Tibial nerve (tissue), 3 donors: ENCODE measurements around the gene CLMP.

Source experiments
- CTCF ChIP-seq, 5 experiments: fragments of 200-600 bp in 3 of 5; fragments of 450-650 bp in 2 of 5; sonication (generic) in 3 of 5; IDR thresholded peaks; one replicate each; pipeline ENCODE4 v1.5.1; 2016 to 2019; ENCODE audit warnings: antibody characterized with exemption in 5 of 5, mild to moderate bottlenecking in 3 of 5, moderate library complexity in 2 of 5
- POLR2A ChIP-seq, 2 donors: fragments of 450-650 bp; IDR thresholded peaks; one replicate each; pipeline ENCODE4 v1.6.1; 2017; ENCODE audit warnings: antibody characterized with exemption in 2 of 2, mild to moderate bottlenecking in 2 of 2, moderate library complexity in 2 of 2

- no peak for TF ChIP-seq CTCF (IDR thresholded peaks at IDR 0.05)
- no peak for TF ChIP-seq POLR2A (IDR thresholded peaks at IDR 0.05)
These were observed 8.4 kb upstream of the CLMP start for GRCh38 chr11:123203471-123203870.
